H9 (cell line): ENCODE results near the gene CERK. TPM values are rescaled to one million over a fixed set of nuclear protein-coding genes. Genes with fewer than 3 reads are reported as not detected.

ENCODE experiments used
- DNase-seq: peaks from one replicate; pipeline ENCODE4 v3.0.0-alpha.2; 2017
- H2AFZ ChIP-seq: one replicate; pipeline ENCODE4 v1.6.1; 2013; ENCODE audit warnings: mild to moderate bottlenecking, low read length, control low read depth, moderate library complexity
- H2AK5ac ChIP-seq: 2 replicates; pipeline ENCODE4 v1.6.1; 2013; ENCODE audit warnings: low read length, control low read depth, mixed read lengths; ENCODE audit not compliant: insufficient read length
- H2BK120ac ChIP-seq: one replicate; pipeline ENCODE4 v1.6.1; 2013; ENCODE audit warnings: low read depth, mild to moderate bottlenecking, low read length, control low read depth, inconsistent platforms; ENCODE audit not compliant: poor library complexity, severe bottlenecking
- H2BK12ac ChIP-seq: 2 replicates; pipeline ENCODE4 v1.6.1; 2013; ENCODE audit warnings: low read length, control low read depth, mixed read lengths, low read depth; ENCODE audit not compliant: insufficient read length
- H2BK15ac ChIP-seq: 2 replicates; pipeline ENCODE4 v1.6.1; 2013; ENCODE audit warnings: low read depth, low read length, control low read depth
- H2BK20ac ChIP-seq: one replicate; pipeline ENCODE4 v1.6.1; 2013; ENCODE audit warnings: low read depth, mild to moderate bottlenecking, low read length, control low read depth, inconsistent platforms; ENCODE audit not compliant: poor library complexity, severe bottlenecking
- H2BK5ac ChIP-seq: 2 replicates; pipeline ENCODE4 v1.6.1; 2013; ENCODE audit warnings: low read length, control low read depth, mixed read lengths; ENCODE audit not compliant: insufficient read length
- H3K14ac ChIP-seq: 2 replicates; pipeline ENCODE4 v1.6.1; 2013; ENCODE audit warnings: low read length, control low read depth; ENCODE audit not compliant: insufficient read depth
- H3K18ac ChIP-seq: 2 replicates; pipeline ENCODE4 v1.6.1; 2013; ENCODE audit warnings: low read depth, mild to moderate bottlenecking, mixed read lengths, low read length, control low read depth; ENCODE audit not compliant: insufficient read length
- H3K23ac ChIP-seq: 2 replicates; pipeline ENCODE4 v1.6.1; 2013; ENCODE audit warnings: low read length, control low read depth, mixed read lengths, low read depth; ENCODE audit not compliant: insufficient read length
- H3K23me2 ChIP-seq: 2 replicates; pipeline ENCODE4 v1.6.1; 2013; ENCODE audit warnings: low read depth, mild to moderate bottlenecking, mixed read lengths, low read length, control low read depth; ENCODE audit not compliant: insufficient read length, poor library complexity, severe bottlenecking
- H3K27ac ChIP-seq: 2 replicates; pipeline ENCODE4 v1.5.1; 2013; ENCODE audit warnings: low read length, control low read depth, mixed read lengths, low read depth; ENCODE audit not compliant: insufficient read length
- H3K27me3 ChIP-seq: 2 replicates; pipeline ENCODE4 v1.6.1; 2013; ENCODE audit warnings: low read length, control low read depth, inconsistent platforms; ENCODE audit not compliant: insufficient read depth
- H3K4ac ChIP-seq: 2 replicates; pipeline ENCODE4 v1.6.1; 2013; ENCODE audit warnings: low read depth, mild to moderate bottlenecking, control low read depth, inconsistent platforms, low read length, moderate library complexity
- H3K4me1 ChIP-seq: 2 replicates; pipeline ENCODE4 v1.6.1; 2013; ENCODE audit warnings: low read length, control low read depth, inconsistent platforms; ENCODE audit not compliant: insufficient read depth
- H3K4me2 ChIP-seq: 2 replicates; pipeline ENCODE4 v1.6.1; 2013; ENCODE audit warnings: low read length, control low read depth, mixed read lengths; ENCODE audit not compliant: insufficient read length, insufficient read depth
- H3K56ac ChIP-seq: 2 replicates; pipeline ENCODE4 v1.6.1; 2013; ENCODE audit warnings: low read depth, mild to moderate bottlenecking, mixed read lengths, low read length, control low read depth; ENCODE audit not compliant: insufficient read length
- H3K79me1 ChIP-seq: 2 replicates; pipeline ENCODE4 v1.6.1; 2013; ENCODE audit warnings: low read depth, mild to moderate bottlenecking, moderate library complexity, low read length, control low read depth, inconsistent platforms; ENCODE audit not compliant: insufficient read depth, poor library complexity, severe bottlenecking
- H3K79me2 ChIP-seq: 2 replicates; pipeline ENCODE4 v1.6.1; 2013; ENCODE audit warnings: low read length, control low read depth, inconsistent platforms; ENCODE audit not compliant: insufficient read depth
- H3K9ac ChIP-seq: 2 replicates; pipeline ENCODE4 v1.6.1; 2013; ENCODE audit warnings: low read length, control low read depth, mixed read lengths; ENCODE audit not compliant: insufficient read length; ENCODE audit errors: extremely low read depth
- H3K9me3 ChIP-seq: one replicate; pipeline ENCODE4 v1.6.1; 2013; ENCODE audit warnings: low read depth, low read length, inconsistent platforms; ENCODE audit not compliant: control insufficient read depth
- H3T11ph ChIP-seq: one replicate; pipeline ENCODE4 v1.6.1; 2013; ENCODE audit warnings: mild to moderate bottlenecking, low read length, control low read depth, inconsistent platforms
- H4K20me1 ChIP-seq: one replicate; pipeline ENCODE4 v1.6.1; 2013; ENCODE audit not compliant: control insufficient read depth, insufficient read length, insufficient read depth
- H4K5ac ChIP-seq: 2 replicates; pipeline ENCODE4 v1.6.1; 2013; ENCODE audit warnings: low read depth, mild to moderate bottlenecking, mixed read lengths, low read length, control low read depth; ENCODE audit not compliant: insufficient read length
- H4K8ac ChIP-seq: replicated peaks from 2 replicates; pipeline ENCODE4 v1.6.1; 2013; ENCODE audit warnings: low read length, control low read depth, mixed read lengths, low read depth; ENCODE audit not compliant: insufficient read length
- H4K91ac ChIP-seq: 2 replicates; pipeline ENCODE4 v1.6.1; 2013; ENCODE audit warnings: low read depth, mild to moderate bottlenecking, moderate library complexity, mixed read lengths, low read length, control low read depth; ENCODE audit not compliant: insufficient read length
- H3K27ac Mint-ChIP-seq, 3 experiments: 2 replicates in 2 of 3; 3 replicates in 1 of 3; pipeline ENCODE4 v1.8.0; 2020 to 2021; ENCODE audit warnings: mixed read lengths in 3 of 3, mild to moderate bottlenecking in 1 of 3, moderate library complexity in 1 of 3
- H3K27me3 Mint-ChIP-seq: 2 replicates; pipeline ENCODE4 v1.8.0; 2021; ENCODE audit warnings: low read depth, mild to moderate bottlenecking, moderate library complexity, mixed read lengths
- H3K36me3 Mint-ChIP-seq, 3 experiments: 2 replicates in 2 of 3; 3 replicates in 1 of 3; pipeline ENCODE4 v1.8.0; 2020 to 2021; ENCODE audit warnings: low read depth in 3 of 3, mixed read lengths in 3 of 3; ENCODE audit not compliant: insufficient read depth in 1 of 3
- H3K4me1 Mint-ChIP-seq, 2 experiments: 2 replicates each; pipeline ENCODE4 v1.8.0; 2020; ENCODE audit warnings: mixed read lengths in 2 of 2
- H3K4me3 Mint-ChIP-seq, 2 experiments: 2 replicates in 1 of 2; 3 replicates in 1 of 2; pipeline ENCODE4 v1.8.0; 2020 to 2021; ENCODE audit warnings: mild to moderate bottlenecking in 2 of 2, mixed read lengths in 2 of 2, moderate library complexity in 1 of 2
- H3K9me3 Mint-ChIP-seq, 2 experiments: 2 replicates in 1 of 2; 3 replicates in 1 of 2; pipeline ENCODE4 v1.8.0; 2020; ENCODE audit warnings: mild to moderate bottlenecking in 2 of 2, mixed read lengths in 2 of 2, moderate library complexity in 1 of 2
- CTCF ChIP-seq: fragments of 200-600 bp; sonication (generic); conservative IDR thresholded peaks from 3 replicates; pipeline ENCODE4 v1.8.0; 2021; ENCODE audit warnings: antibody characterized with exemption, mild to moderate bottlenecking
- WGBS: extraction: QIAGEN DNeasy Blood & Tissue Kit; methylation state at CpG from one replicate; pipeline ENCODE4 v1.1.7; 2013; ENCODE audit warnings: missing lambda C conversion rate, low lambda C conversion rate, mixed read lengths; ENCODE audit not compliant: insufficient read length; ENCODE audit errors: extremely low coverage; 5-methylcytosine and 5-hydroxymethylcytosine counted together
- total RNA-seq: library from RNA; stranded (reverse); gene quantifications from 2 replicates; pipeline ENCODE4 v1.2.1, GENCODE V29; 2021

The CERK gene
- total RNA-seq, 1 experiment from 2014 or later, result 47.1 TPM

GRCh38 chr22:46779023-46779422 is 41.0 kb upstream of the CERK start:
- Mint-ChIP-seq H3K36me3 (no peaks in the 10 kb centered on the region; a peak in 2 of 7 replicates), H3K27ac (no peak overlapping the region), H3K9me3 (no peaks in the 10 kb centered on the region), H3K4me3 (no peak overlapping the region), H3K4me1 (peaks cover 27 to 35% of the 10 kb centered on the region in 2 experiments), H3K27me3 (no peaks in the 10 kb centered on the region)
- Histone ChIP-seq H2AK5ac (no peak overlapping the region), H3K79me2 (peaks cover 13% of the 10 kb centered on the region; the same call in 1 of the 2 replicates), H3K4ac (no peak overlapping the region), H3K23me2 (peaks cover 2% of the 10 kb centered on the region), H2BK20ac (no peak overlapping the region), H2BK120ac (no peak overlapping the region), H3K9me3 (no peaks in the 10 kb centered on the region), H4K20me1 (no peaks in the 10 kb centered on the region), H3K4me2 (no peak overlapping the region), H2BK12ac (no peak overlapping the region), H3K9ac (no peak overlapping the region), H3K23ac (no peak overlapping the region), H3K56ac (no peak overlapping the region), H3K18ac (no peak overlapping the region), H2BK5ac (no peak overlapping the region), H4K8ac (no peak overlapping the region), H4K5ac (no peak overlapping the region), H3K27me3 (no peaks in the 10 kb centered on the region), H3K4me1 (no peaks in the 10 kb centered on the region; the same call in 1 of the 2 replicates), H3K14ac (no peak overlapping the region), H2BK15ac (no peak overlapping the region), H2AFZ (no peak overlapping the region), H3T11ph (no peak overlapping the region), H3K27ac (no peak overlapping the region), H3K79me1 (peaks cover 6% of the 10 kb centered on the region), H4K91ac (no peak overlapping the region)
- no peak for DNase-seq
- TF ChIP-seq CTCF, result no peak
- WGBS, result no CpG with 5 or more reads among the region's 4 CpGs
